Sigmoid colon (tissue), 4 donors: Measurements from ENCODE around the gene AK8.

ENCODE experiments used
- CTCF ChIP-seq, 4 experiments: fragments of 450-650 bp in 3 of 4; fragments of 200-600 bp in 1 of 4; IDR thresholded peaks; one replicate each; pipeline ENCODE4 v1.5.1; 2016 to 2019; ENCODE audit warnings: antibody characterized with exemption in 4 of 4, mild to moderate bottlenecking in 3 of 4, moderate library complexity in 2 of 4
- POLR2AphosphoS5 ChIP-seq, 4 donors: sonication (generic); formaldehyde crosslinking; IDR thresholded peaks; one replicate each; pipeline ENCODE4 v1.6.1; 2017; ENCODE audit warnings: antibody characterized with exemption in 4 of 4

- TF ChIP-seq POLR2AphosphoS5 (IDR thresholded peaks at IDR 0.05) (no peak), CTCF (IDR thresholded peaks at IDR 0.05) (no peak)
Measured at GRCh38 chr9:132877458-132877823, 643 bp downstream of the AK8 start.
